OCI-LY1 (cell line): ENCODE results near the gene NGFR.

Experiments used
- H2AFZ ChIP-seq: fragments of 200-600 bp; sonication (generic), shearing (Covaris generic); 2 replicates; pipeline ENCODE4 v1.6.0; 2014; ENCODE audit warnings: antibody characterized with exemption, mild to moderate bottlenecking, low read length
- H3F3A ChIP-seq: fragments of 200-600 bp; sonication (generic), shearing (Covaris generic); 2 replicates; pipeline ENCODE4 v1.6.0; 2014; ENCODE audit warnings: mild to moderate bottlenecking, antibody characterized with exemption, low read length, moderate library complexity; ENCODE audit not compliant: insufficient read depth
- H3K27ac ChIP-seq: fragments of 200-600 bp; sonication (generic); 2 replicates; pipeline ENCODE4 v1.5.1; 2014; ENCODE audit warnings: low read length, mixed run types, mild to moderate bottlenecking, low read depth; ENCODE audit not compliant: poor library complexity, severe bottlenecking
- H3K27me3 ChIP-seq: fragments of 200-600 bp; sonication (generic); 2 replicates; pipeline ENCODE4 v1.6.0; 2014; ENCODE audit warnings: antibody characterized with exemption, mild to moderate bottlenecking, low read length, moderate library complexity; ENCODE audit not compliant: insufficient read depth
- H3K36me3 ChIP-seq: fragments of 200-600 bp; sonication (generic); 2 replicates; pipeline ENCODE4 v1.6.1; 2014; ENCODE audit warnings: mild to moderate bottlenecking, antibody characterized with exemption, low read length, moderate library complexity, mixed read lengths; ENCODE audit not compliant: insufficient read depth
- H3K4me1 ChIP-seq: fragments of 200-600 bp; sonication (generic); 2 replicates; pipeline ENCODE4 v1.5.1; 2014; ENCODE audit warnings: mild to moderate bottlenecking, low read length, moderate library complexity; ENCODE audit not compliant: insufficient read depth, severe bottlenecking
- H3K4me2 ChIP-seq: fragments of 200-600 bp; sonication (generic), shearing (Covaris generic); 2 replicates; pipeline ENCODE4 v1.6.1; 2014; ENCODE audit warnings: low read length
- H3K4me3 ChIP-seq: fragments of 200-600 bp; sonication (generic); 2 replicates; pipeline ENCODE4 v1.5.1; 2014; ENCODE audit warnings: low read length, low read depth, mild to moderate bottlenecking, mixed read lengths; ENCODE audit not compliant: poor library complexity, severe bottlenecking
- H3K79me2 ChIP-seq: fragments of 200-600 bp; shearing (Covaris generic); 2 replicates; pipeline ENCODE4 v1.6.1; 2016; ENCODE audit warnings: mixed run types, low read length, mixed read lengths; ENCODE audit not compliant: insufficient read depth
- H3K9ac ChIP-seq: fragments of 200-600 bp; sonication (generic), shearing (Covaris generic); 2 replicates; pipeline ENCODE4 v1.6.1; 2014; ENCODE audit warnings: mild to moderate bottlenecking, low read length, mixed read lengths
- H3K9me2 ChIP-seq: fragments of 200-600 bp; sonication (generic), shearing (Covaris generic); 2 replicates; pipeline ENCODE4 v1.6.1; 2014; ENCODE audit warnings: low read depth, mild to moderate bottlenecking, low read length, mixed read lengths
- H3K9me3 ChIP-seq: fragments of 200-600 bp; shearing (Covaris generic); 2 replicates; pipeline ENCODE4 v1.6.1; 2014; ENCODE audit warnings: low read length, mixed read lengths
- H4K20me1 ChIP-seq: fragments of 200-600 bp; sonication (generic), shearing (Covaris generic); 2 replicates; pipeline ENCODE4 v1.6.0; 2016; ENCODE audit warnings: mild to moderate bottlenecking, low read length; ENCODE audit not compliant: insufficient read depth
- CTCF ChIP-seq: fragments of 200-600 bp; sonication (generic), shearing (Covaris generic); IDR thresholded peaks from 2 replicates; pipeline ENCODE4 v1.5.1; 2017; ENCODE audit warnings: mild to moderate bottlenecking, antibody characterized with exemption, low read length, moderate library complexity, mixed read lengths
- EZH2 ChIP-seq: fragments of 200-600 bp; sonication (generic), shearing (Covaris generic); IDR thresholded peaks from 2 replicates; pipeline ENCODE4 v1.8.0; 2017; ENCODE audit warnings: borderline replicate concordance, mixed run types, mild to moderate bottlenecking, antibody characterized with exemption, low read length, moderate library complexity, mixed read lengths

NGFR gene

GRCh38 chr17:49545806-49546545, 50.9 kb downstream of the NGFR start:
- TF ChIP-seq EZH2 (no peak), CTCF (no peak)
- no peaks in the 10 kb centered on the region for H3K9me2 ChIP-seq
- no peaks in the 10 kb centered on the region; the same call in 1 of the 2 replicates for H3K36me3 ChIP-seq
- H3K9me3 ChIP-seq: no peaks in the 10 kb centered on the region
- H2AFZ ChIP-seq: no peak overlapping the region
- H3K4me2 ChIP-seq: no peak overlapping the region
- H3K27me3 ChIP-seq: peaks cover 9% of the 10 kb centered on the region; the same call in 1 of the 2 replicates
- no peaks in the 10 kb centered on the region for H3K79me2 ChIP-seq
- no peak overlapping the region for H3K9ac ChIP-seq
- H3F3A ChIP-seq: no peaks in the 10 kb centered on the region
- H3K4me3 ChIP-seq: no peak overlapping the region
- H3K4me1 ChIP-seq: no peaks in the 10 kb centered on the region
- H4K20me1 ChIP-seq: no peaks in the 10 kb centered on the region
- no peak overlapping the region for H3K27ac ChIP-seq

DNA sequence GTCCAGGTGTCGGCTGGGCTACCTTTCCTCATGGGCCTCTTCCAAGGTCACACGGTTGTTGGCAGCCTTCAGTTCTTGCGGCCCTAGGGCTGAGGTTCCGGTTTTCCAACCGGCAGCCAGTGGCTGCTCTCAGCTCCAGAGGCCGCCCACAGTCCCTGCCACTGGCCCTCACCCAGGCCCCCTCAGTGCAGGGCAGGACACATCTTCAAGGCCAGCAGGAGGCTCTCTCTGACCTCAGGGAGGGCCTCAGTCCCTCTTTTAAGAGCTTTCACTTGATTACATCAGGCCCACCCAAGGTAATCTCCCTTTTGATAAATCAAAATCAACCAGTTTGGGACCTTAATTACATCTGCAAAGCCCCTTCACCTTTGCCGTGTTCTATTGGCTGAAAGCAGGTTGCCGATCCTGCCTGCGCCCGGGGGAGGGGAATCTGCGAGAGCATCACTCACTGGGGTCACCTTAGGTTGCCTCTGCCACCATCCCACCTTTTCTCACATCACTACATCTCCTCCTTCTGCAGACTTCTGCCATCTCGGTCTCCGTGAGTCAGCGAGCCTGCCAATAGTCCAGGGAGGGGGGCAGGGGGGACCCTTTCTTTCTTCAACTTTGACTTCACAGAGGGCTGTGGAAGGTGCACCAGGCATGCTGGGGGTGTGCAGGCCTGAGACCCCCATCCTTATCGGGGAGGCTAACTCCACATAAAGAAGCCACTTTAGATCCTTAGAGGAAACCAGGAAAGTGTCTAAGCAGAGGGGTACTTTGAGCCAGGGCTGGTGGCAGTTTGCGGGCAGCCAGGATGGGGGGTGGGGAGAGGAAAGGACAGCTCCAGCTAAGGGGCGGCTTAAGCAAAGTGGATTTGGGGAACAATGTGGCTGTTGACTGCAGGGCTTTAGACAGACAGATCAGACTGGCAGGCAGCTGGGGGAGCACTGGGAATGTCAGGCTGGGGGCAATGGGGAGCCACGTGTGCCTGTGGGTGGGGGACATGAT, 51.7 kb downstream of the NGFR start:
- Histone ChIP-seq H3K4me3 (no peak overlapping the region), H3K27me3 (peaks cover 9% of the 10 kb centered on the region; the same call in 1 of the 2 replicates), H3K27ac (no peak overlapping the region), H3F3A (no peaks in the 10 kb centered on the region), H3K4me1 (no peaks in the 10 kb centered on the region), H3K9ac (no peak overlapping the region), H2AFZ (no peak overlapping the region), H3K9me2 (no peaks in the 10 kb centered on the region), H3K79me2 (no peaks in the 10 kb centered on the region), H3K9me3 (no peaks in the 10 kb centered on the region), H3K4me2 (no peak overlapping the region), H3K36me3 (no peaks in the 10 kb centered on the region; the same call in 1 of the 2 replicates), H4K20me1 (no peaks in the 10 kb centered on the region)
- TF ChIP-seq CTCF (no peak), EZH2 (no peak)

DNA sequence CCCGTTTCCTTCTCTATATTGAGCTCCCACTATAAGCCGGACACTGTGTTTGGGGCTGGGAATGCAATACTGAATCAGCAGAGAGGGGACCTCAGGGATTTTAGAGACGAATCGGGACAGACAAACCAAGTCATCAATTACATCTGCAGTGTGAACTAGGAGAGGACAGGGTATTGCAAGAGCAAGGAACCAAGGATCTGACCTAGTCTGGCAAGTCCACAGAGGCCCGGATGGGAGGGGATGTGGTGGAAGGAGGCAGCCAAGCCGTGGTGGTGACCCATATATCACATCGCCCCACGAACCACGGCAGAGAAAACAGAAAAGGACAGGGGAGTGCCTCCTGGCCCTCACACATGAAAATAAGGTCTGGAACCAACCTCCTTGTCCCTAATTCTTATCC, 52.5 kb downstream of the NGFR start:
- Histone ChIP-seq H3K9me2 (no peaks in the 10 kb centered on the region), H3K36me3 (no peaks in the 10 kb centered on the region; the same call in 1 of the 2 replicates), H3K79me2 (no peaks in the 10 kb centered on the region), H2AFZ (no peak overlapping the region), H3K4me2 (no peak overlapping the region), H3K4me3 (no peak overlapping the region), H3K9me3 (no peaks in the 10 kb centered on the region), H3K4me1 (no peaks in the 10 kb centered on the region), H3F3A (no peaks in the 10 kb centered on the region), H3K27me3 (peaks cover 9% of the 10 kb centered on the region; the same call in 1 of the 2 replicates), H3K27ac (no peak overlapping the region), H4K20me1 (no peaks in the 10 kb centered on the region), H3K9ac (no peak overlapping the region)
- no peak for TF ChIP-seq CTCF
- TF ChIP-seq EZH2: no peak
